HCT116 (cell line): ENCODE data around the gene PRPF38A. TPM values are rescaled to one million over a fixed set of nuclear protein-coding genes. Genes with fewer than 3 reads are reported as not detected.

ENCODE experiments used
- ATAC-seq: fragments of 200-7000 bp; cut with Tn5 transposase; 2 replicates; pipeline ENCODE4 v1.9.1; 2020; ENCODE audit warnings: mild to moderate bottlenecking, moderate library complexity
- BruUV-seq: library from RNA; stranded (reverse); fragments of 400-500 nt; replicated peaks from 2 replicates; lab custom pipeline; 2021; lab: Mats Ljungman, UMichigan
- CTCF ChIA-PET: fragments of 300-600 bp; sonication (Branson Sonifier 250); formaldehyde crosslinking; loops from one replicate; lab custom pipeline; 2021; ENCODE audit warnings: antibody characterized with exemption; lab: Charles Lee
- POLR2A ChIA-PET: fragments of 300-600, 350-600 bp; sonication (Branson Sonifier 250); formaldehyde crosslinking; loops from one replicate; lab custom pipeline; 2021; ENCODE audit warnings: antibody characterized with exemption; lab: Charles Lee
- RAD21 ChIA-PET, 2 experiments: fragments of 300-600 bp; sonication (Branson Sonifier 250); formaldehyde crosslinking; loops; one replicate each; lab custom pipeline; 2023; ENCODE audit warnings: low total read pairs in 2 of 2; ENCODE audit not compliant: uncharacterized antibody in 2 of 2, unreplicated experiment in 2 of 2, low non-redundant PET in 1 of 2; lab: Charles Lee
- DNase-seq: peaks from one replicate; pipeline ENCODE4 v3.0.0-alpha.2; 2010; ENCODE audit warnings: low read depth, low spot score
- H2AFZ ChIP-seq: fragments of 200-600 bp; shearing (Covaris generic), sonication (generic); 2 replicates; pipeline ENCODE4 v1.6.1; 2017; ENCODE audit warnings: low read depth, mixed run types, mixed read lengths, antibody characterized with exemption, low read length; ENCODE audit not compliant: poor library complexity, severe bottlenecking
- H3K27ac ChIP-seq: 2 replicates; pipeline ENCODE4 v1.5.1; 2012; ENCODE audit warnings: low read depth, low read length
- H3K27me3 ChIP-seq: fragments of 200-600 bp; sonication (generic); 2 replicates; pipeline ENCODE4 v1.6.1; 2016; ENCODE audit warnings: mixed run types, low read length, mixed read lengths; ENCODE audit not compliant: insufficient read depth
- H3K36me3 ChIP-seq, 2 experiments: fragments of 200-500 bp in 1 of 2; fragments of 200-600 bp in 1 of 2; sonication (Bioruptor generic) in 1 of 2; sonication (generic) in 1 of 2; 2 replicates each; pipeline versions ENCODE4 v1.5.1 to v1.6.1; 2014 to 2016; ENCODE audit warnings: low read length in 2 of 2, inconsistent platforms in 1 of 2, mixed read lengths in 1 of 2, mixed run types in 1 of 2; ENCODE audit not compliant: insufficient read depth in 2 of 2, control insufficient read depth in 1 of 2
- H3K4me1 ChIP-seq, 2 experiments: fragments of 200-600 bp in 1 of 2; sonication (generic) in 1 of 2; 2 replicates each; pipeline versions ENCODE4 v1.5.1 to v1.6.1; 2012 to 2017; ENCODE audit warnings: low read length in 2 of 2, inconsistent platforms in 1 of 2, mild to moderate bottlenecking in 1 of 2, mixed read lengths in 1 of 2, mixed run types in 1 of 2, moderate library complexity in 1 of 2; ENCODE audit not compliant: insufficient read depth in 2 of 2, control insufficient read depth in 1 of 2
- H3K4me2 ChIP-seq: fragments of 200-600 bp; sonication (generic); 2 replicates; pipeline ENCODE4 v1.6.1; 2017; ENCODE audit warnings: mixed run types, low read length, mixed read lengths
- H3K4me3 ChIP-seq, 2 experiments: fragments of 200-600 bp in 1 of 2; sonication (generic) in 1 of 2; replicated peaks in 1 of 2; 2 replicates each; pipeline ENCODE4 v1.5.1; 2011 to 2016; ENCODE audit warnings: low read length in 2 of 2, control low read depth in 1 of 2, low read depth in 1 of 2, mild to moderate bottlenecking in 1 of 2, mixed read lengths in 1 of 2, mixed run types in 1 of 2
- H3K79me2 ChIP-seq: fragments of 200-600 bp; sonication (generic); 2 replicates; pipeline ENCODE4 v1.6.1; 2017; ENCODE audit warnings: mild to moderate bottlenecking, mixed run types, low read length, moderate library complexity, mixed read lengths; ENCODE audit not compliant: insufficient read depth
- H3K9ac ChIP-seq: fragments of 200-600 bp; sonication (generic); 2 replicates; pipeline ENCODE4 v1.6.1; 2016; ENCODE audit warnings: low read length, mixed read lengths
- H3K9me2 ChIP-seq: fragments of 200-600 bp; sonication (generic), shearing (Covaris generic); 2 replicates; pipeline ENCODE4 v1.6.1; 2017; ENCODE audit warnings: mixed run types, mild to moderate bottlenecking, moderate library complexity; ENCODE audit not compliant: insufficient read depth
- H3K9me3 ChIP-seq, 2 experiments: fragments of 200-500 bp in 1 of 2; fragments of 200-600 bp in 1 of 2; sonication (Bioruptor generic) in 1 of 2; sonication (generic) in 1 of 2; 2 replicates each; pipeline ENCODE4 v1.6.1; 2014 to 2017; ENCODE audit warnings: low read length in 2 of 2, mixed read lengths in 2 of 2, inconsistent platforms in 1 of 2, low read depth in 1 of 2, mild to moderate bottlenecking in 1 of 2, mixed run types in 1 of 2, moderate library complexity in 1 of 2; ENCODE audit not compliant: control insufficient read depth in 1 of 2, insufficient read depth in 1 of 2
- H4K20me1 ChIP-seq: fragments of 200-600 bp; sonication (generic), shearing (Covaris generic); 2 replicates; pipeline ENCODE4 v1.6.1; 2017; ENCODE audit warnings: mixed run types, mild to moderate bottlenecking, moderate library complexity; ENCODE audit not compliant: insufficient read depth
- ATF3 ChIP-seq: IDR thresholded peaks from 2 replicates; pipeline ENCODE4 v1.6.1; 2012
- CBX3 ChIP-seq: IDR thresholded peaks from 2 replicates; pipeline ENCODE4 v1.6.1; 2012; ENCODE audit warnings: low read depth
- CEBPB ChIP-seq: IDR thresholded peaks from 2 replicates; pipeline ENCODE4 v1.6.1; 2012; ENCODE audit warnings: low read depth
- EGR1 ChIP-seq: IDR thresholded peaks from 2 replicates; pipeline ENCODE4 v1.6.1; 2012; ENCODE audit warnings: low read depth
- ELF1 ChIP-seq: IDR thresholded peaks from 2 replicates; pipeline ENCODE4 v1.6.1; 2012; ENCODE audit warnings: low read depth, borderline replicate concordance
- EZH2phosphoT487 ChIP-seq: fragments of 200-600 bp; IDR thresholded peaks from 2 replicates; pipeline ENCODE4 v1.6.1; 2018; ENCODE audit warnings: antibody characterized with exemption, borderline replicate concordance
- FOSL1 ChIP-seq: IDR thresholded peaks from 2 replicates; pipeline ENCODE4 v1.6.1; 2012; ENCODE audit warnings: low read depth
- JUND ChIP-seq: IDR thresholded peaks from 2 replicates; pipeline ENCODE4 v1.6.1; 2012
- RAD21 ChIP-seq: IDR thresholded peaks from 2 replicates; pipeline ENCODE4 v1.6.1; 2012; ENCODE audit warnings: low read depth, mild to moderate bottlenecking
- REST ChIP-seq: IDR thresholded peaks from 2 replicates; pipeline ENCODE4 v1.6.1; 2012; ENCODE audit warnings: low read depth
- SIN3A ChIP-seq: IDR thresholded peaks from 2 replicates; pipeline ENCODE4 v1.6.1; 2012; ENCODE audit warnings: low read depth
- SP1 ChIP-seq: IDR thresholded peaks from 2 replicates; pipeline ENCODE4 v1.6.1; 2012; ENCODE audit warnings: low read depth
- SRF ChIP-seq: IDR thresholded peaks from 2 replicates; pipeline ENCODE4 v1.6.1; 2012; ENCODE audit warnings: low read depth
- TCF7L2 ChIP-seq: IDR thresholded peaks from 2 replicates; pipeline ENCODE4 v1.7.0; 2011; ENCODE audit warnings: borderline replicate concordance, inconsistent platforms; ENCODE audit not compliant: insufficient read depth, insufficient read length; ENCODE audit errors: extremely low read depth
- YY1 ChIP-seq: IDR thresholded peaks from 2 replicates; pipeline ENCODE4 v1.6.1; 2011; ENCODE audit warnings: low read length, low read depth, moderate library complexity, mild to moderate bottlenecking; ENCODE audit not compliant: insufficient replicate concordance; ENCODE audit errors: extremely low read depth
- ZBTB33 ChIP-seq: IDR thresholded peaks from 2 replicates; pipeline ENCODE4 v1.6.1; 2011; ENCODE audit warnings: mild to moderate bottlenecking, low read length, moderate library complexity; ENCODE audit not compliant: insufficient replicate concordance; ENCODE audit errors: extremely low read depth
- ZNF274 ChIP-seq: fragments of 200-500 bp; sonication (Bioruptor generic); IDR thresholded peaks from 2 replicates; pipeline ENCODE4 v1.6.1; 2014; ENCODE audit warnings: mild to moderate bottlenecking, low read depth, low read length, inconsistent platforms
- intact Hi-C: fragments of 100-400 bp; cut with micrococcal nuclease; formaldehyde crosslinking; loops from 2 replicates; pipeline ENCODE4 v1.10.0; 2022
- total RNA-seq: library from RNA; stranded (reverse); gene quantifications from one replicate; pipeline ENCODE4 v1.2.1, GENCODE V29; 2021; ENCODE audit not compliant: unreplicated experiment

PRPF38A gene
- total RNA-seq, 1 experiment from 2014 or later, result 50.2 TPM

- no peak overlapping the region for H3K9ac ChIP-seq
- H3K9me2 ChIP-seq, result no peaks in the 10 kb centered on the region
- H4K20me1 ChIP-seq, result no peaks in the 10 kb centered on the region
- intact Hi-C loops, result no loop called here
- no peak for ATAC-seq
- no peak for TF ChIP-seq SIN3A
- TF ChIP-seq SP1, result no peak
- no peak for TF ChIP-seq ELF1
- no peak for TF ChIP-seq ATF3
- no peak for TF ChIP-seq ZNF274
- no peak for TF ChIP-seq TCF7L2
- TF ChIP-seq SRF, result no peak
- no peak for TF ChIP-seq REST
- no peak for TF ChIP-seq EGR1
- TF ChIP-seq JUND, result no peak
- no peak for TF ChIP-seq CBX3
- no peak for TF ChIP-seq ZBTB33
- TF ChIP-seq EZH2phosphoT487, result no peak
- TF ChIP-seq FOSL1, result no peak
- no peak for TF ChIP-seq YY1
- TF ChIP-seq RAD21, result no peak
- no peak for TF ChIP-seq CEBPB
- no peak overlapping the region for H3K4me2 ChIP-seq
- no TSS peak for BruUV-seq
- CTCF ChIA-PET, result no interaction called here
- H3K4me3 ChIP-seq, result no peak overlapping the region
- H3K36me3 ChIP-seq, result peaks cover 11 to 30% of the 10 kb centered on the region in 2 experiments
- H3K9me3 ChIP-seq, result no peaks in the 10 kb centered on the region
- H2AFZ ChIP-seq, result no peak overlapping the region
- no peak overlapping the region for H3K27ac ChIP-seq
- POLR2A ChIA-PET, result no interaction called here
- no peak for DNase-seq
- no peaks in the 10 kb centered on the region for H3K4me1 ChIP-seq
- no peaks in the 10 kb centered on the region for H3K27me3 ChIP-seq
- no peaks in the 10 kb centered on the region for H3K79me2 ChIP-seq
- RAD21 ChIA-PET, result no interaction called here
These were observed 22.0 kb downstream of the PRPF38A start for GRCh38 chr1:52426371-52426770.
